A549 (cell line): ENCODE data around the gene CEP83.

Experiments used
- CTCF ChIP-seq: fragments of >200 bp; sonication (Bioruptor Twin); formaldehyde crosslinking; IDR thresholded peaks from 3 replicates; pipeline ENCODE4 v1.5.1; 2016
- GATA3 ChIP-seq: IDR thresholded peaks from 2 replicates; pipeline ENCODE4 v1.6.1; 2012; ENCODE audit warnings: borderline replicate concordance
- HEYL ChIP-seq: fragments of 250-450 bp; sonication (Bioruptor Pico); IDR thresholded peaks from 2 replicates; pipeline ENCODE4 v1.8.0; 2021; ENCODE audit warnings: mild to moderate bottlenecking, moderate library complexity
- HMGXB4 ChIP-seq: fragments of 250-450 bp; sonication (Bioruptor Pico); IDR thresholded peaks from 2 replicates; pipeline ENCODE4 v1.5.0; 2021; ENCODE audit warnings: mild to moderate bottlenecking, moderate library complexity, borderline replicate concordance
- MAX ChIP-seq: IDR thresholded peaks from 2 replicates; pipeline ENCODE4 v1.6.1; 2012
- MYC ChIP-seq: IDR thresholded peaks from 2 replicates; pipeline ENCODE4 v1.6.1; 2012; ENCODE audit warnings: mild to moderate bottlenecking, inconsistent platforms, low read length, improper control_type of control experiment, borderline replicate concordance
- POLR2A ChIP-seq: IDR thresholded peaks from 2 replicates; pipeline ENCODE4 v1.6.1; 2012; ENCODE audit warnings: mild to moderate bottlenecking, low read length
- RAD21 ChIP-seq, 2 experiments: fragments of >200 bp in 1 of 2; sonication (Bioruptor Twin) in 1 of 2; formaldehyde crosslinking in 1 of 2; IDR thresholded peaks in 1 of 2; conservative IDR thresholded peaks in 1 of 2; 2 replicates in 1 of 2; 3 replicates in 1 of 2; pipeline ENCODE4 v1.6.1; 2012 to 2018; ENCODE audit warnings: inconsistent platforms in 1 of 2
- REST ChIP-seq: fragments of 200-600 bp; sonication (generic); IDR thresholded peaks from 2 replicates; pipeline ENCODE4 v1.6.1; 2016; ENCODE audit warnings: antibody characterized with exemption, mild to moderate bottlenecking, moderate library complexity
- USF2 ChIP-seq: fragments of 450-650 bp; IDR thresholded peaks from 2 replicates; pipeline ENCODE4 v1.6.1; 2014; ENCODE audit warnings: antibody characterized with exemption

- TF ChIP-seq POLR2A (no peak), GATA3 (no peak), HEYL (CRISPR knock-in tag) (no peak), CTCF (no peak), RAD21 (conservative IDR thresholded peaks at IDR 0.05 in 1 of 2, IDR thresholded peaks at IDR 0.05 in 1 of 2) (no peak), HMGXB4 (CRISPR knock-in tag) (no peak), USF2 (no peak), MYC (no peak), REST (no peak), MAX (no peak)
Measured at GRCh38 chr12:94498698-94499097, 39.0 kb upstream of the CEP83 start.
